ENCODE measurements around the gene PRKN. TPM values are rescaled to one million over a fixed set of nuclear protein-coding genes. Genes with fewer than 3 reads are reported as not detected.

PRKN gene
- total RNA-seq, 1 donor from 2014 or later, result not detected

DNA sequence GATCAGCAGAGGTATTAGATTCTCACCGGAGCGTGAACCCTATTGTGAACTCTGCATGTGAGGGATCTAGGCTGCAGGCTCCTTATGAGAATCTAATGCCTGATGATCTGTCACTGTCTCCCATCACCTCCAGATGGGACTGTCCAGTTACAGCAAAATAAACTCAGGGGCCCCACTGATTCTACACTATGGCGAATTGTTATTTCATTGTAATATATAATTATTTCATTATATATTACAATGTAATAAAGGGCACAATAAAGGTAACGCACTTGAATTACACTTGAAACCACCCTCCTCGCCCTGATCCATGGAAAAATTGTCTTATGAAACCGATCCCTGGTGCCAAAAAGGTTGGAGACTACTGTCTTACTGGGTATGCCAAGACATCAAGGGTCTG lies 18.6 kb downstream of the PRKN start:
- H3K4me3 Mint-ChIP-seq (ENCODE audit: low read depth), result no peak overlapping the region
- no peaks in the 10 kb centered on the region for H3K36me3 Mint-ChIP-seq (ENCODE audit: low read depth)
- H3K27me3 Mint-ChIP-seq (ENCODE audit: low read depth), result no peaks in the 10 kb centered on the region
- DNase-seq (ENCODE audit: low spot score), result no peak
- no peaks in the 10 kb centered on the region for H3K9me3 Mint-ChIP-seq
- intact Hi-C loops (cut with micrococcal nuclease), result no loop called here
- H3K27ac Mint-ChIP-seq, result no peak overlapping the region
- H3K4me1 Mint-ChIP-seq (ENCODE audit: low read depth), result no peaks in the 10 kb centered on the region

DNA sequence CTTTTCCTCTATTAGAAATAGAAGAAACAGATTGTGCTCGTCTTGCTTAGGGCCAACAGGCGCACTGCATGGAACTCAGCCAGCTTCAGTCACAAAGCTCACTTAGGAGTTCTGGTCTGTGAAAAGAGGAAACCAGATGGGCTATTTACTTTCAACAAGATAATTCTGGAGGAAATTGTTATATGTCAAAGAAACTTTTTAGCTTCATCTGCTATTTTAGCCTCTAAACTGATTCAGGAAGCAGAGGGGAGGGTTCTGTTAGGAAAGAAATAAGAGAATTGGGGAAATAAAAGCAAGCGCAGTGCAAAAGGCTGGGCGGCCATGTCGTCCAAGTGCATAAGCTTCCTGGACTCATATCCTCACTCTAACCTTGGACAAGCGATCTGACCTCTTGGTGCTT lies 21.3 kb downstream of the PRKN start:
- Mint-ChIP-seq H3K36me3 (ENCODE audit: low read depth) (no peaks in the 10 kb centered on the region), H3K9me3 (no peaks in the 10 kb centered on the region), H3K4me1 (ENCODE audit: low read depth) (no peaks in the 10 kb centered on the region), H3K4me3 (ENCODE audit: low read depth) (no peak overlapping the region), H3K27ac (no peak overlapping the region), H3K27me3 (ENCODE audit: low read depth) (no peaks in the 10 kb centered on the region)
- no peak for DNase-seq (ENCODE audit: low spot score)
- intact Hi-C loops (cut with micrococcal nuclease), result no loop called here

DNA sequence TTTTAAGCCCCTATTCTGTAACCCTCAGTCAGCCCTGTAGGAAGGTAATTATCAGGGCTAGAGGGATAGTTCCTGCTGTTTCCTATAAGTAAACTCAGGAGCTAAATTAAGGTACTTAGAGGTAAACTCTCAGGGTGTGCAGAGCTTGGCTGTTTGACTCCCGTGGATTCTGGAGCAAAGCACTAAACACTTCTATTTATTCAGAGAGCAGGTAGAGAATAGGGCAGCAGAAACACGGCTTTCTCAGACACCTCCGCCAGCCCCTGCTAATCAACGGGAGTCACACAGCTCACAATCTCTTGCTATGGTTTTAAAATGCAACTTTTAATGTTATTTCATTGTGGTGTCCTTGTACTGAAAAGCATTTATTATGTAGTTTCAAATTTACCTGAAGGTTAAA lies 21.8 kb downstream of the PRKN start:
- no peak for DNase-seq (ENCODE audit: low spot score)
- Mint-ChIP-seq H3K4me3 (ENCODE audit: low read depth) (no peak overlapping the region), H3K27ac (no peak overlapping the region), H3K4me1 (ENCODE audit: low read depth) (no peaks in the 10 kb centered on the region), H3K9me3 (no peaks in the 10 kb centered on the region), H3K36me3 (ENCODE audit: low read depth) (no peaks in the 10 kb centered on the region), H3K27me3 (ENCODE audit: low read depth) (no peaks in the 10 kb centered on the region)
- intact Hi-C loops (cut with micrococcal nuclease), result no loop called here

DNA sequence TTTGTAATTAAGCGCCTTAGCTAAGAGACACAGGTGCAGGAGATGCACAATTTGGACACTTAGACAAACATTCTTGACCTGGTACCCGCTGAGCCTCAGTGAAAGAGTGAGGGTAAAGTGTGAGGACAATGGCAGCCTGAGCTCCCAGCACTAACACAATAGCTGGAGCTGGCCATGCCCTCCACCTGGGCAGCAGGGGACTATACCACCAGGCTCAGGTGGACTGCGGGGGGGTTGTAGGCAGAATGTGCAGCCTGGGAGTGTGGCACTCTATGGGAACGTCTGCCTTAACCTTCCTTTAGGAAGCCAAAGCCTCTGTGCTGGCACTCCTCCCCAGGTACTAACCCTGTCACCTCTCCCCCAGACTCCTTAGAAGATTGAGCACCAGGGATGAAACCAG lies 23.6 kb downstream of the PRKN start:
- Mint-ChIP-seq H3K4me1 (ENCODE audit: low read depth) (no peaks in the 10 kb centered on the region), H3K4me3 (ENCODE audit: low read depth) (no peak overlapping the region), H3K27ac (no peak overlapping the region), H3K27me3 (ENCODE audit: low read depth) (no peaks in the 10 kb centered on the region), H3K36me3 (ENCODE audit: low read depth) (no peaks in the 10 kb centered on the region), H3K9me3 (no peaks in the 10 kb centered on the region)
- DNase-seq (ENCODE audit: low spot score), result no peak
- intact Hi-C loops (cut with micrococcal nuclease), result no loop called here

DNA sequence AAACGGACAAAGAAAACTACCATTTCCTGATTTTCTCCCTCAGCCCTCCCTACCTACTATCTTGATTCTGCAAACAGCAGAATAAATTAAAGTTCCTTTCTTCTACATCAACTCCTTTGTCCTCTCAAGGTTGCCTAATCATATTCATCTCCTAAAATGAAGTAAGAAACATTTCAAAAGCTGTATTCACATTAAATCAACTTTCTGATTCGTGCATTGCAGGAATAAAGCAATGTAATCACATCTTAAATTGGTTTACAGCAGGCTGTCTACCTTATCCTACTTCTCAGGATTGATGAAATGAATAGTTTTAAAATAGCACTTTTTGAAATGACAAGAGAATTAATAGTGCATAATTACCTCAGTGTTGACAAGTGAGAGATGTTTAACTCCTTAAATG lies 25.1 kb downstream of the PRKN start:
- DNase-seq (ENCODE audit: low spot score), result no peak
- Mint-ChIP-seq H3K4me3 (ENCODE audit: low read depth) (no peak overlapping the region), H3K9me3 (no peaks in the 10 kb centered on the region), H3K27ac (no peak overlapping the region), H3K27me3 (ENCODE audit: low read depth) (no peaks in the 10 kb centered on the region), H3K4me1 (ENCODE audit: low read depth) (no peaks in the 10 kb centered on the region), H3K36me3 (ENCODE audit: low read depth) (no peaks in the 10 kb centered on the region)
- intact Hi-C loops (cut with micrococcal nuclease), result no loop called here

DNA sequence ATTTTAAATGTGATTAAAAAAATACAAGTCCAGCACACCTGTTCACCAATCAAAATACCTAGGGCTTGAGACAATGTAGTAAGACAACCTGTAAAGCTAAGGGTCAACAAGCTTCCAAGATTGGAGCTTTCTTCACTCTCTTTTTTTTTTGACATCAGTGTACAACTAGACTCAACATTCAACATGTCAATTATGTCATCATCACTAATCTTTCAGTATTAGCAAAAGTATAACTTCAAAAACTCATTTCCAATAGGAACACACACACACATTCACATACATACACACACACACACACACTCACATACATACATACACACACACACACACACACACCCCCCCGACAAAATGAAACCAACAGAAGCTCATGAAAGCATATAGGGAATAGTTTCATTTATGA lies 26.0 kb downstream of the PRKN start:
- intact Hi-C loops (cut with micrococcal nuclease), result no loop called here
- Mint-ChIP-seq H3K27me3 (ENCODE audit: low read depth) (no peaks in the 10 kb centered on the region), H3K36me3 (ENCODE audit: low read depth) (no peaks in the 10 kb centered on the region), H3K27ac (no peak overlapping the region), H3K4me3 (ENCODE audit: low read depth) (no peak overlapping the region), H3K4me1 (ENCODE audit: low read depth) (no peaks in the 10 kb centered on the region), H3K9me3 (no peaks in the 10 kb centered on the region)
- DNase-seq (ENCODE audit: low spot score), result no peak

DNA sequence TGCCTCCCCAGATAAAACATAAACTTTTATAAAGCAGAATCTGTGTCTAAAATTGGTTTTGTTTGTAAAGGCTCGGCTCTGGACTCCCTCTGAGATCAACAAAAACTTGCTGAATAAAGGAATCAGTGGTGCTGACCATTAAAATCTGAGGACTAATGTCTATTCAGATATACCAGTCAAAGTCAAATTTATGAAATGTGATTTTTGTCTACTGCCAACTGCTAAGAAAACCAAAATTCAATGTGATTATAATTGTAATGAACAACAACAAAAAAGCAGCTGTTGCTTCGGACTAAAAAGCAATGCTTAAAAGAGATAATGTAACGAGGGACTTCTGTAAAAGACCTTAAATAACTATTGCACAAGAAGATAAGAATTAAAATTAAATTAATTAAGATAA lies 26.6 kb downstream of the PRKN start:
- no peak for DNase-seq (ENCODE audit: low spot score)
- no peaks in the 10 kb centered on the region for H3K9me3 Mint-ChIP-seq
- no peak overlapping the region for H3K4me3 Mint-ChIP-seq (ENCODE audit: low read depth)
- H3K27me3 Mint-ChIP-seq (ENCODE audit: low read depth), result no peaks in the 10 kb centered on the region
- no peaks in the 10 kb centered on the region for H3K36me3 Mint-ChIP-seq (ENCODE audit: low read depth)
- H3K27ac Mint-ChIP-seq, result no peak overlapping the region
- no peaks in the 10 kb centered on the region for H3K4me1 Mint-ChIP-seq (ENCODE audit: low read depth)
- intact Hi-C loops (cut with micrococcal nuclease), result no loop called here

DNA sequence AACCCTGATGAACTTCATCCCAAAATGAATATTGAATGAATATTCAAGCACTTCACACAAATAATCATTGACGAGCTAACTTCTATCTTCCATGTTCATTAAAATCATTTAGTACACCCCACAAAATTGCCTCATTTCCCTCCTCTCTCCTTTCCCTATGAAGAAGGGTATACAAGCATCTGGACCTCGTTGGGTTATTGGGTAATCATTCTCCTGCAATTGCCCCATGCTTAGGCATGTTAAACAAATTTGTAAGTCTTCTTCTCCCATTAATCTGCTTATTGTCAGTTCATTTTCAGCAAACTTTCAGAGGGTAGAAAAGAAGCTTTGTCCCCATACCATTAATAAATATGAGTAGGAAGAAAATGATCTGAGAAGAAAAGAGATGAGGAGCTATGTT lies 27.6 kb downstream of the PRKN start:
- Mint-ChIP-seq H3K4me3 (ENCODE audit: low read depth) (no peak overlapping the region), H3K27me3 (ENCODE audit: low read depth) (no peaks in the 10 kb centered on the region), H3K9me3 (no peaks in the 10 kb centered on the region), H3K36me3 (ENCODE audit: low read depth) (no peaks in the 10 kb centered on the region), H3K4me1 (ENCODE audit: low read depth) (no peaks in the 10 kb centered on the region), H3K27ac (no peak overlapping the region)
- intact Hi-C loops (cut with micrococcal nuclease), result no loop called here
- DNase-seq (ENCODE audit: low spot score), result no peak

DNA sequence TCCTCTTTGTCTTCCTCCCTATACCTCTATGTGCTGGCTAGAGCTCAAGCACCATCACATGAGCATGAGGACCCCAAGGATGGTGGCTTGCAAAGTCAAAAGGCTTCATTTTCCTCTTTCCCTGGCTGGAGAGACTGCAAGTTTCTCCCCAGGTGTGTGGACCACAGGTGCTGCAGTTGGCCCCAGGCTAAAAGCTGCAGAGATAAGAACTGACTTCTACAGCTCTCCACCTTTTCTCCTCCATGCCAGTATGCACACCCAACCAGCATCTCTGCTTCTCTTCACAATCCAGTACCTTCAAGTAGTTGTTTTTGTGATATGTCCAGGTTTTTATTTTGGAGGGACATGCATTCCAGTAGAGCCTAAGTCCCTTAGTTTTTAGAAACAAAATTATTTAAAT lies 29.1 kb downstream of the PRKN start:
- Mint-ChIP-seq H3K36me3 (ENCODE audit: low read depth) (no peaks in the 10 kb centered on the region), H3K4me3 (ENCODE audit: low read depth) (no peak overlapping the region), H3K9me3 (no peaks in the 10 kb centered on the region), H3K27me3 (ENCODE audit: low read depth) (no peaks in the 10 kb centered on the region), H3K27ac (no peak overlapping the region), H3K4me1 (ENCODE audit: low read depth) (no peaks in the 10 kb centered on the region)
- intact Hi-C loops (cut with micrococcal nuclease), result no loop called here
- no peak for DNase-seq (ENCODE audit: low spot score)

DNA sequence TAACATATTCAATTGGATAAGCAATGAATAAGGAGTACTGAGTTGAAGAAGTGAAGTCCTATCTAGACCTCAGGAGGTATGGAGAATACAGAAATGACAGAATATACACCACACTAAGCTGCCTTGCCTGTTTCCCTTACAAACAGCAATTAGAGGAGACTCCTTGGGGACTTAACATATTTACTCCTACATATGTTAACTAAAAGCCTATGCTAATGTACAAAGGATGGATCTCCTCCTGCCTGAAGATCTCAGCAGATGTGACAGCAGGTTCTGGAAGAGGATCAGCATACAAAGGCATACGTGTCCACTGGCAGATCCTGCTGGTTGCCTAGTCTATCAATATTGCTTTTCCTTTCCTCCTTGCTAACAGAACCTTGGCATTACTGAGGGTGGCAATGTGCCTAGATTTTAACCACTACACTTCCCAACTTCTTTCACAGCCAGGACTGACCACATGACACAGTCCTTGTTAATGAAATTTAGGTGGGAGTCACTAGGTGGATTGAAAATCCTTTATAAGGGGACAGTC lies 29.6 kb downstream of the PRKN start:
- no peak overlapping the region for H3K27ac Mint-ChIP-seq
- no peak overlapping the region for H3K4me3 Mint-ChIP-seq (ENCODE audit: low read depth)
- DNase-seq (ENCODE audit: low spot score), result no peak
- H3K4me1 Mint-ChIP-seq (ENCODE audit: low read depth), result no peaks in the 10 kb centered on the region
- H3K27me3 Mint-ChIP-seq (ENCODE audit: low read depth), result no peaks in the 10 kb centered on the region
- H3K9me3 Mint-ChIP-seq, result no peaks in the 10 kb centered on the region
- intact Hi-C loops (cut with micrococcal nuclease), result no loop called here
- H3K36me3 Mint-ChIP-seq (ENCODE audit: low read depth), result no peaks in the 10 kb centered on the region

DNA sequence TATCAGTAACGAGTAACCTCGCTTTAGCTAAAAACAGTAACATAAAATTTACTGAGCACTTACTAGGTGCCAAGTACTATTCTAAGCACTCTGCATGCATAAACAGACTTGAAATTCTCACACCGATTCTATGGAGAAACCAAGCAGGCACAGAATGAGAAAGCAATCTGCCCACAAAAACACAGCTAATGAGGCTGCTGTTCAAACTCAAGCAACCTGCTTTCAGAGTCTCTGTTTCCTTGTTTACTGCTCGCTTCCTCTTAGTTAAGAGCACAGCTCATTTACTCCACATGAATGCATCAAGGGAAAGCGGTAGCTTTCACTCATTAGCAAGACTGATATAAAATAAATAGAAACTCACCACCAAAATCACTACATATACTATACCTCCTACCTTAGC lies 37.4 kb downstream of the PRKN start:
- no peaks in the 10 kb centered on the region for H3K27me3 Mint-ChIP-seq (ENCODE audit: low read depth)
- no peaks in the 10 kb centered on the region for H3K4me1 Mint-ChIP-seq (ENCODE audit: low read depth)
- no peak for DNase-seq (ENCODE audit: low spot score)
- H3K4me3 Mint-ChIP-seq (ENCODE audit: low read depth), result no peak overlapping the region
- H3K36me3 Mint-ChIP-seq (ENCODE audit: low read depth), result no peaks in the 10 kb centered on the region
- intact Hi-C loops (cut with micrococcal nuclease), result no loop called here
- no peak overlapping the region for H3K27ac Mint-ChIP-seq
- no peaks in the 10 kb centered on the region for H3K9me3 Mint-ChIP-seq

DNA sequence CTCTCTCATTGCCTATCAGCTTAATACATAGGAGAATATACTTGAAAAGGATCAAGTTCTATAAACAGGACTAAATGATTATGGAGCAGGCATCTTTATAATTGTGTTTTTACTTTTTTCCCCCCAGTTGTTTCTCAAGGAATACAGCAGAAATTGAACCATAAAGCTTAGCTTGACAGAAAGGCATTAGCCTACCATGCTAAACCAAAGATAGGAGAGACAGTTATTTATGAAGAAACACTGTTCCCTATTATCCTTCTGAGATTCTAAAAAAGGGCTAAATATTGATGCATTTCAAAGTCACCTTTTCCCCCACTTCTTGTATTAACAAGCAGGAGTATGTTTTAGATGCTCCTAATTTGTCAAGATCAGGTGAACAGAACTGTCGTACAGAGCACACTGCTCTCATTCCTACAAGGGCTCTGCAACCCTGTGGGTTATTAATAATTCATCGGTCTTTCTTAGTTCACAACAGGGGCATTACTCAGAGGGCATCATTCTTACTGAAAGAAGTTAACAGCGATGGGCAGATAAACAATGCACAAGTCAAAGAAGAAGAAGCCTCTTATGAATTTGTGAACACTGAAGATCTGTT lies 38.7 kb downstream of the PRKN start:
- no peak for DNase-seq (ENCODE audit: low spot score)
- intact Hi-C loops (cut with micrococcal nuclease), result no loop called here
- Mint-ChIP-seq H3K9me3 (no peaks in the 10 kb centered on the region), H3K27ac (no peak overlapping the region), H3K27me3 (ENCODE audit: low read depth) (no peaks in the 10 kb centered on the region), H3K4me1 (ENCODE audit: low read depth) (no peaks in the 10 kb centered on the region), H3K36me3 (ENCODE audit: low read depth) (no peaks in the 10 kb centered on the region), H3K4me3 (ENCODE audit: low read depth) (no peak overlapping the region)

DNA sequence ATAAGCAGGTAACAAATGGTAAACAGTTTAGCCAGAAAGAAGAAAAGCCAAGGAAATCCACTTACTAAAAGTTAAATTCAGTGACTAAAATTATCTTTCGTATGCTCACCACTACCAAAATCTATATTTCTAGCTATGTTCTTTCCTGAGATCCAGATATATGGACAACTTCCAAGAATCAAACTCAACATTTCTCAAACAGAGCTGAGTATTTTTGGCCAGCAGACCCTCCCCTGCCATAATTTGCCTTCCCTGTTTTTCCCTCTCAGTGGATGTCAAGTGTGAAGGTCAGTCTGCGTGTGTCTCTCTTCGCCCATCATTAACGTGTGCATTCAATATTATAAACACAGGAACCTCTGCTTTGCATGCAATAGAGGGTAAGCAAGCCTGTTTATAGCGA lies 42.0 kb downstream of the PRKN start:
- no peaks in the 10 kb centered on the region for H3K9me3 Mint-ChIP-seq
- H3K27ac Mint-ChIP-seq, result no peak overlapping the region
- no peaks in the 10 kb centered on the region for H3K36me3 Mint-ChIP-seq (ENCODE audit: low read depth)
- no peak for DNase-seq (ENCODE audit: low spot score)
- intact Hi-C loops (cut with micrococcal nuclease), result no loop called here
- no peaks in the 10 kb centered on the region for H3K4me1 Mint-ChIP-seq (ENCODE audit: low read depth)
- no peak overlapping the region for H3K4me3 Mint-ChIP-seq (ENCODE audit: low read depth)
- no peaks in the 10 kb centered on the region for H3K27me3 Mint-ChIP-seq (ENCODE audit: low read depth)

DNA sequence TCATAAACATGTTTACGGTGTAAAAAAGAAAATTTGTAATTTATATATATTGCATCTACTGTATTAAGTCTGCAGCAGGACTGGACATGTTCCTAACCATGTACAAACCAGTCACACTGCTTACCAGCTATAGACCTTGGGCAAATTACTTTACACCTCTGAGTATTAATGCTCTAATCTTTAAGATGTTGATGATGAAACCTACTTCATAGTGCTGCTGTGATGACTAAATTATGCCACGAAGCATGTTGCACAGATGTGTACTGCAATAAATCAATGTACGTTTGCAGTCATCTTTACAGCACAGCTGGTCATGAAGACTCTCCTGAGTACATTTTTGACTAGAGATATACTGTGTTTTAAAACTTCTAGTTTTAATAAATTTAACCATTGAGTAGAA lies 42.6 kb downstream of the PRKN start:
- DNase-seq (ENCODE audit: low spot score), result no peak
- intact Hi-C loops (cut with micrococcal nuclease), result no loop called here
- Mint-ChIP-seq H3K4me3 (ENCODE audit: low read depth) (no peak overlapping the region), H3K4me1 (ENCODE audit: low read depth) (no peaks in the 10 kb centered on the region), H3K27ac (no peak overlapping the region), H3K27me3 (ENCODE audit: low read depth) (no peaks in the 10 kb centered on the region), H3K9me3 (no peaks in the 10 kb centered on the region), H3K36me3 (ENCODE audit: low read depth) (no peaks in the 10 kb centered on the region)
